GM21528 (cell line): ENCODE data around the gene NUP210L.

ENCODE experiments used
- ATAC-seq: cut with Tn5 transposase; IDR thresholded peaks from one replicate; pipeline ENCODE4 v1.9.1; 2021; ENCODE audit warnings: mild to moderate bottlenecking, moderate library complexity; ENCODE audit not compliant: unreplicated experiment, low FRiP score

NUP210L gene

GRCh38 chr1:154154534-154155191, at the start of gene NUP210L:
Gene NUP210L (minus strand): TSS chr1:154155073.
- no peak for ATAC-seq

GRCh38 chr1:154199563-154199879, 44.6 kb upstream of the NUP210L start:
- ATAC-seq = no peak

GRCh38 chr1:154198756-154199562, 44.1 kb upstream of the NUP210L start:
- no peak for ATAC-seq

- no peak for ATAC-seq
Measured at GRCh38 chr1:154193821-154194220, 38.9 kb upstream of the NUP210L start.

GRCh38 chr1:154192476-154192875, 37.6 kb upstream of the NUP210L start:
- ATAC-seq = no peak

- no peak for ATAC-seq
Measured at GRCh38 chr1:154191990-154192461, 37.2 kb upstream of the NUP210L start, which contains the start of gene TPM3. Gene TPM3 (minus strand): TSS chr1:154192100. CDS start chr1:154192018, 82 bp downstream.

GRCh38 chr1:154190550-154190949, 35.7 kb upstream of the NUP210L start:
- ATAC-seq = no peak

- no peak for ATAC-seq
Measured at GRCh38 chr1:154186852-154187501, 32.1 kb upstream of the NUP210L start.

GRCh38 chr1:154186177-154186576, 31.3 kb upstream of the NUP210L start:
- ATAC-seq = no peak

- ATAC-seq = peak; percentile 71
Measured at GRCh38 chr1:154183046-154183915, 28.4 kb upstream of the NUP210L start.

GRCh38 chr1:154182344-154183045, 27.6 kb upstream of the NUP210L start:
- peak; percentile 36 for ATAC-seq

- ATAC-seq = peak; percentile 52
Measured at GRCh38 chr1:154181944-154182343, 27.1 kb upstream of the NUP210L start.

GRCh38 chr1:154179946-154180687, 25.2 kb upstream of the NUP210L start:
- no peak for ATAC-seq

- no peak for ATAC-seq
Measured at GRCh38 chr1:154178911-154179811, 24.3 kb upstream of the NUP210L start.

- ATAC-seq = no peak
Measured at GRCh38 chr1:154178013-154178412, 23.1 kb upstream of the NUP210L start.

- no peak for ATAC-seq
Measured at GRCh38 chr1:154176337-154176736, 21.5 kb upstream of the NUP210L start.

- ATAC-seq = no peak
Measured at GRCh38 chr1:154174654-154175053, 19.8 kb upstream of the NUP210L start.

GRCh38 chr1:154171880-154172279, 17.0 kb upstream of the NUP210L start:
- ATAC-seq = no peak
